Neuronal stem cell (in vitro differentiated cells): ENCODE results near the gene PLCG1.

Experiments used
- DNase-seq: peaks from one replicate; pipeline ENCODE4 v3.0.0-alpha.2; 2013; ENCODE audit warnings: low spot score
- H2AFZ ChIP-seq: one replicate; pipeline ENCODE4 v1.6.1; 2013; ENCODE audit warnings: mild to moderate bottlenecking, low read length, inconsistent platforms
- H2AK5ac ChIP-seq: 2 replicates; pipeline ENCODE4 v1.6.1; 2013; ENCODE audit warnings: low read depth, mild to moderate bottlenecking, inconsistent platforms, low read length, moderate library complexity, mixed read lengths
- H2BK120ac ChIP-seq: 2 replicates; pipeline ENCODE4 v1.6.1; 2013; ENCODE audit warnings: low read depth, mild to moderate bottlenecking, inconsistent platforms, low read length, moderate library complexity, mixed read lengths
- H2BK12ac ChIP-seq: one replicate; pipeline ENCODE4 v1.6.1; 2013; ENCODE audit warnings: low read length, inconsistent platforms
- H2BK15ac ChIP-seq: 2 replicates; pipeline ENCODE4 v1.6.1; 2013; ENCODE audit warnings: mild to moderate bottlenecking, low read length, inconsistent platforms, mixed read lengths
- H2BK5ac ChIP-seq: one replicate; pipeline ENCODE4 v1.6.1; 2013; ENCODE audit warnings: inconsistent platforms, mild to moderate bottlenecking, low read length, moderate library complexity
- H3K14ac ChIP-seq: one replicate; pipeline ENCODE4 v1.6.1; 2013; ENCODE audit warnings: low read length, inconsistent platforms
- H3K18ac ChIP-seq: 2 replicates; pipeline ENCODE4 v1.6.1; 2013; ENCODE audit warnings: low read length, inconsistent platforms
- H3K23ac ChIP-seq: 2 replicates; pipeline ENCODE4 v1.6.1; 2013; ENCODE audit warnings: low read depth, mild to moderate bottlenecking, mixed read lengths, low read length, inconsistent platforms; ENCODE audit not compliant: poor library complexity
- H3K27ac ChIP-seq: replicated peaks from 3 replicates; pipeline ENCODE4 v1.5.1; 2013; ENCODE audit warnings: low read length, inconsistent platforms
- H3K27me3 ChIP-seq, 3 experiments: 2 replicates each; pipeline ENCODE4 v1.6.1; 2013; ENCODE audit warnings: low read length in 3 of 3, mild to moderate bottlenecking in 2 of 3, inconsistent platforms in 1 of 3, low read depth in 1 of 3, mixed read lengths in 1 of 3, moderate library complexity in 1 of 3; ENCODE audit not compliant: control insufficient read depth in 3 of 3, insufficient read depth in 3 of 3
- H3K36me3 ChIP-seq, 2 donors: replicated peaks in 1 of 2; 2 replicates each; pipeline ENCODE4 v1.6.1; 2013; ENCODE audit warnings: low read length in 2 of 2; ENCODE audit not compliant: control insufficient read depth in 2 of 2, insufficient read depth in 2 of 2
- H3K4ac ChIP-seq: 2 replicates; pipeline ENCODE4 v1.6.1; 2013; ENCODE audit warnings: inconsistent platforms, mild to moderate bottlenecking, low read length, moderate library complexity
- H3K4me1 ChIP-seq, 2 donors: 1 replicate in 1 of 2; 2 replicates in 1 of 2; pipeline ENCODE4 v1.6.1; 2013; ENCODE audit warnings: low read length in 2 of 2, low read depth in 1 of 2; ENCODE audit not compliant: control insufficient read depth in 2 of 2, insufficient read depth in 1 of 2
- H3K4me2 ChIP-seq: one replicate; pipeline ENCODE4 v1.6.1; 2013; ENCODE audit warnings: mild to moderate bottlenecking, low read length, inconsistent platforms; ENCODE audit not compliant: insufficient read depth, poor library complexity, severe bottlenecking
- H3K4me3 ChIP-seq, 2 donors: 2 replicates each; pipeline ENCODE4 v1.5.1; 2013; ENCODE audit warnings: low read length in 2 of 2, mild to moderate bottlenecking in 2 of 2, inconsistent platforms in 1 of 2, moderate library complexity in 1 of 2
- H3K79me1 ChIP-seq: one replicate; pipeline ENCODE4 v1.6.1; 2013; ENCODE audit warnings: low read depth, mild to moderate bottlenecking, inconsistent platforms, low read length, moderate library complexity
- H3K9ac ChIP-seq: one replicate; pipeline ENCODE4 v1.6.1; 2013; ENCODE audit warnings: mild to moderate bottlenecking, low read depth, low read length, inconsistent platforms; ENCODE audit not compliant: poor library complexity
- H3K9me3 ChIP-seq, 2 donors: replicated peaks in 1 of 2; 2 replicates each; pipeline versions ENCODE3 to v1.6.1; 2013; ENCODE audit warnings: low read length in 2 of 2, mild to moderate bottlenecking in 2 of 2, inconsistent platforms in 1 of 2, low read depth in 1 of 2, mixed read lengths in 1 of 2, moderate library complexity in 1 of 2; ENCODE audit not compliant: control insufficient read depth in 2 of 2, insufficient read depth in 1 of 2
- H4K8ac ChIP-seq: one replicate; pipeline ENCODE4 v1.6.1; 2013; ENCODE audit warnings: low read depth, mild to moderate bottlenecking, inconsistent platforms, low read length, moderate library complexity
- H4K91ac ChIP-seq: one replicate; pipeline ENCODE4 v1.6.1; 2013; ENCODE audit warnings: low read length, low read depth, mild to moderate bottlenecking, inconsistent platforms; ENCODE audit not compliant: poor library complexity
- WGBS, 2 donors: extraction: QIAGEN DNeasy Blood & Tissue Kit; methylation state at CpG; one replicate each; pipeline ENCODE4 v1.1.7; 2013; ENCODE audit warnings: missing lambda C conversion rate in 2 of 2, mixed read lengths in 1 of 2; ENCODE audit not compliant: insufficient read length in 2 of 2, insufficient replicate concordance in 1 of 2; ENCODE audit errors: extremely low coverage in 2 of 2; 5-methylcytosine and 5-hydroxymethylcytosine counted together

PLCG1 gene

GRCh38 chr20:41142245-41142644, 4.9 kb downstream of the PLCG1 start:
- no peak overlapping the region for H2BK12ac ChIP-seq
- peak overlapping the region in 1 of 2 donors; percentile 11 for H3K4me3 ChIP-seq
- no peak overlapping the region for H3K23ac ChIP-seq
- H2BK120ac ChIP-seq, result no peak overlapping the region
- H3K79me1 ChIP-seq, result peaks cover 28% of the 10 kb centered on the region
- H3K36me3 ChIP-seq, result peaks cover 10 to 89% of the 10 kb centered on the region in 2 donors
- H3K9me3 ChIP-seq, result no peaks in the 10 kb centered on the region
- no peak overlapping the region for H3K4me2 ChIP-seq
- no CpG with 5 or more reads among the region's 4 CpGs for WGBS, 2 donors
- no peaks in the 10 kb centered on the region for H3K27me3 ChIP-seq
- peak overlapping the region; percentile 75 for H3K9ac ChIP-seq
- no peak overlapping the region for H4K91ac ChIP-seq
- no peak overlapping the region for H2BK15ac ChIP-seq
- H2BK5ac ChIP-seq, result no peak overlapping the region
- no peak overlapping the region for H2AFZ ChIP-seq
- no peak for DNase-seq
- H2AK5ac ChIP-seq, result no peak overlapping the region
- peak overlapping the region; percentile 3 for H3K18ac ChIP-seq
- H3K4me1 ChIP-seq, result peaks cover 22 to 30% of the 10 kb centered on the region in 2 donors
- H4K8ac ChIP-seq, result no peak overlapping the region
- H3K4ac ChIP-seq, result no peak overlapping the region
- no peak overlapping the region for H3K14ac ChIP-seq
- no peak overlapping the region for H3K27ac ChIP-seq

- peaks cover 22 to 30% of the 10 kb centered on the region in 2 donors for H3K4me1 ChIP-seq
- H3K23ac ChIP-seq, result no peak overlapping the region
- H4K91ac ChIP-seq, result no peak overlapping the region
- H2AK5ac ChIP-seq, result no peak overlapping the region
- H2BK120ac ChIP-seq, result no peak overlapping the region
- no peaks in the 10 kb centered on the region for H3K9me3 ChIP-seq
- H2BK15ac ChIP-seq, result no peak overlapping the region
- peaks cover 10 to 93% of the 10 kb centered on the region in 2 donors for H3K36me3 ChIP-seq
- peak overlapping the region; percentile 1 for H3K9ac ChIP-seq
- H3K18ac ChIP-seq, result no peak overlapping the region
- H3K14ac ChIP-seq, result no peak overlapping the region
- peaks cover 26% of the 10 kb centered on the region for H3K79me1 ChIP-seq
- H2BK12ac ChIP-seq, result no peak overlapping the region
- H3K27me3 ChIP-seq, result no peaks in the 10 kb centered on the region
- H2BK5ac ChIP-seq, result no peak overlapping the region
- no peak overlapping the region for H3K4me3 ChIP-seq
- WGBS, 2 donors, result no CpG with 5 or more reads among the region's 5 CpGs
- no peak overlapping the region for H3K4me2 ChIP-seq
- H3K4ac ChIP-seq, result no peak overlapping the region
- no peak overlapping the region for H3K27ac ChIP-seq
- H4K8ac ChIP-seq, result no peak overlapping the region
- no peak overlapping the region for H2AFZ ChIP-seq
- DNase-seq, result no peak
These were observed 5.6 kb downstream of the PLCG1 start for GRCh38 chr20:41142919-41143318.

GRCh38 chr20:41143354-41143753, 6.0 kb downstream of the PLCG1 start:
- H2AFZ ChIP-seq, result no peak overlapping the region
- peaks cover 26% of the 10 kb centered on the region for H3K79me1 ChIP-seq
- no peak overlapping the region for H2BK120ac ChIP-seq
- no peak overlapping the region for H3K18ac ChIP-seq
- no peak overlapping the region for H4K91ac ChIP-seq
- H4K8ac ChIP-seq, result no peak overlapping the region
- no peak overlapping the region for H3K23ac ChIP-seq
- H2BK12ac ChIP-seq, result no peak overlapping the region
- no peak overlapping the region for H3K4ac ChIP-seq
- no peak overlapping the region for H3K4me2 ChIP-seq
- no peaks in the 10 kb centered on the region for H3K9me3 ChIP-seq
- peaks cover 22 to 30% of the 10 kb centered on the region in 2 donors for H3K4me1 ChIP-seq
- no peak overlapping the region for H2BK5ac ChIP-seq
- no peak overlapping the region for H3K14ac ChIP-seq
- no peak overlapping the region for H2BK15ac ChIP-seq
- H3K27ac ChIP-seq, result no peak overlapping the region
- H2AK5ac ChIP-seq, result no peak overlapping the region
- WGBS, 2 donors, result no CpG with 5 or more reads among the region's 2 CpGs
- no peak for DNase-seq
- no peaks in the 10 kb centered on the region for H3K27me3 ChIP-seq
- H3K36me3 ChIP-seq, result peaks cover 10 to 94% of the 10 kb centered on the region in 2 donors
- no peak overlapping the region for H3K4me3 ChIP-seq
- H3K9ac ChIP-seq, result no peak overlapping the region

GRCh38 chr20:41145317-41145716, 8.0 kb downstream of the PLCG1 start:
- Histone ChIP-seq H3K4ac (no peak overlapping the region), H4K8ac (no peak overlapping the region), H3K4me1 (peaks cover 11 to 18% of the 10 kb centered on the region in 2 donors), H2BK15ac (no peak overlapping the region), H3K36me3 (peaks cover 3 to 95% of the 10 kb centered on the region in 2 donors), H3K9me3 (no peaks in the 10 kb centered on the region), H4K91ac (no peak overlapping the region), H2BK120ac (no peak overlapping the region), H3K27ac (no peak overlapping the region), H3K4me2 (no peak overlapping the region), H3K23ac (no peak overlapping the region), H3K27me3 (no peaks in the 10 kb centered on the region), H3K18ac (no peak overlapping the region), H2BK5ac (no peak overlapping the region), H2AK5ac (no peak overlapping the region), H2BK12ac (no peak overlapping the region), H3K14ac (no peak overlapping the region), H3K79me1 (peaks cover 28% of the 10 kb centered on the region), H3K4me3 (no peak overlapping the region), H2AFZ (no peak overlapping the region), H3K9ac (no peak overlapping the region)
- no peak for DNase-seq
- WGBS, 2 donors, result no CpG with 5 or more reads among the region's 2 CpGs
